Liver (tissue), 9 donors: Measurements from ENCODE around the gene MYRFL. TPM values are rescaled to one million over a fixed set of nuclear protein-coding genes. Genes with fewer than 3 reads are reported as not detected.

Experiments
- DNase-seq: peaks from one replicate; pipeline ENCODE4 v3.0.0-alpha.2; 2017; ENCODE audit warnings: low spot score
- H3K27ac ChIP-seq, 2 donors: one replicate each; pipeline ENCODE4 v1.7.0; 2013; ENCODE audit warnings: inconsistent platforms in 2 of 2, low read length in 2 of 2, control low read depth in 1 of 2, low read depth in 1 of 2, mild to moderate bottlenecking in 1 of 2
- H3K27me3 ChIP-seq, 4 donors: one replicate each; pipeline versions ENCODE4 v1.6.1 to v1.7.0; 2013; ENCODE audit warnings: low read length in 3 of 4, inconsistent platforms in 1 of 4, mild to moderate bottlenecking in 1 of 4, moderate library complexity in 1 of 4; ENCODE audit not compliant: control insufficient read depth in 4 of 4, insufficient read depth in 4 of 4
- H3K36me3 ChIP-seq, 4 donors: one replicate each; pipeline versions ENCODE4 v1.6.1 to v1.7.0; 2013; ENCODE audit warnings: low read length in 3 of 4, mild to moderate bottlenecking in 3 of 4, low read depth in 1 of 4, moderate library complexity in 1 of 4; ENCODE audit not compliant: control insufficient read depth in 4 of 4, insufficient read depth in 3 of 4
- H3K4me1 ChIP-seq, 4 donors: one replicate each; pipeline versions ENCODE4 v1.6.1 to v1.7.0; 2013; ENCODE audit warnings: low read length in 3 of 4, mild to moderate bottlenecking in 3 of 4, moderate library complexity in 1 of 4; ENCODE audit not compliant: control insufficient read depth in 4 of 4, insufficient read depth in 4 of 4
- H3K4me3 ChIP-seq, 3 donors: one replicate each; pipeline versions ENCODE4 v1.6.1 to v1.7.0; 2013; ENCODE audit warnings: low read length in 3 of 3, control low read depth in 1 of 3, low read depth in 1 of 3, mild to moderate bottlenecking in 1 of 3
- H3K9ac ChIP-seq, 2 donors: one replicate each; pipeline ENCODE4 v1.7.0; 2013; ENCODE audit warnings: low read length in 2 of 2, mild to moderate bottlenecking in 2 of 2, moderate library complexity in 2 of 2, control low read depth in 1 of 2, low read depth in 1 of 2
- H3K9me3 ChIP-seq, 4 donors: one replicate each; pipeline versions ENCODE4 v1.6.1 to v1.7.0; 2013; ENCODE audit warnings: low read length in 3 of 4; ENCODE audit not compliant: control insufficient read depth in 4 of 4
- ATF3 ChIP-seq: IDR thresholded peaks from 2 replicates; pipeline ENCODE4 v1.6.1; 2016; ENCODE audit warnings: antibody characterized with exemption
- CTCF ChIP-seq: fragments of 150-350 bp; IDR thresholded peaks from 2 replicates; pipeline ENCODE4 v1.5.1; 2017; ENCODE audit warnings: improper control_type of control experiment, low read depth, low read length; ENCODE audit not compliant: missing input control
- EGR1 ChIP-seq, 2 donors: IDR thresholded peaks; 2 replicates each; pipeline ENCODE4 v1.6.1; 2016 to 2018; ENCODE audit warnings: antibody characterized with exemption in 2 of 2, low read depth in 2 of 2
- FOXA1 ChIP-seq: IDR thresholded peaks from 2 replicates; pipeline ENCODE4 v1.6.1; 2016; ENCODE audit warnings: antibody characterized with exemption
- FOXA2 ChIP-seq: IDR thresholded peaks from 2 replicates; pipeline ENCODE4 v1.6.1; 2016; ENCODE audit warnings: antibody characterized with exemption
- GABPA ChIP-seq, 2 donors: IDR thresholded peaks in 1 of 2; conservative IDR thresholded peaks in 1 of 2; 2 replicates each; pipeline ENCODE4 v1.6.1; 2016; ENCODE audit warnings: antibody characterized with exemption in 2 of 2, mild to moderate bottlenecking in 1 of 2, moderate library complexity in 1 of 2
- HNF4G ChIP-seq: IDR thresholded peaks from 2 replicates; pipeline ENCODE4 v1.6.1; 2016; ENCODE audit warnings: antibody characterized with exemption
- JUND ChIP-seq, 2 donors: IDR thresholded peaks; 2 replicates each; pipeline ENCODE4 v1.6.1; 2016; ENCODE audit warnings: antibody characterized with exemption in 2 of 2
- NR2F2 ChIP-seq: IDR thresholded peaks from 2 replicates; pipeline ENCODE4 v1.6.1; 2016; ENCODE audit warnings: antibody characterized with exemption
- RAD21 ChIP-seq, 2 donors: IDR thresholded peaks; 2 replicates each; pipeline ENCODE4 v1.6.1; 2016; ENCODE audit warnings: antibody characterized with exemption in 2 of 2, mild to moderate bottlenecking in 2 of 2
- REST ChIP-seq: IDR thresholded peaks from 2 replicates; pipeline ENCODE4 v1.6.1; 2016; ENCODE audit warnings: antibody characterized with exemption, mild to moderate bottlenecking
- RXRA ChIP-seq, 2 donors: IDR thresholded peaks; 2 replicates each; pipeline ENCODE4 v1.6.1; 2017 to 2018; ENCODE audit warnings: antibody characterized with exemption in 2 of 2, mild to moderate bottlenecking in 1 of 2
- SP1 ChIP-seq: IDR thresholded peaks from 2 replicates; pipeline ENCODE4 v1.6.1; 2018; ENCODE audit warnings: antibody characterized with exemption, mild to moderate bottlenecking
- TAF1 ChIP-seq: conservative IDR thresholded peaks from 2 replicates; pipeline ENCODE4 v1.6.1; 2016; ENCODE audit warnings: antibody characterized with exemption, mild to moderate bottlenecking
- YY1 ChIP-seq: IDR thresholded peaks from 2 replicates; pipeline ENCODE4 v1.6.1; 2016; ENCODE audit warnings: antibody characterized with exemption, mild to moderate bottlenecking
- ZBTB33 ChIP-seq: IDR thresholded peaks from 2 replicates; pipeline ENCODE4 v1.6.1; 2016; ENCODE audit warnings: antibody characterized with exemption
- WGBS: extraction: QIAGEN DNeasy Blood & Tissue Kit; methylation state at CpG from one replicate; pipeline ENCODE4 v1.1.7; 2013; 5-methylcytosine and 5-hydroxymethylcytosine counted together
- polyA plus RNA-seq, 2 donors: library from polyadenylated mRNA; stranded (reverse) in 1 of 2; unstranded in 1 of 2; fragments of 200-250 nt in 1 of 2; fragments of >200 nt in 1 of 2; fragmentation: Nextera tagmentation in 1 of 2; extraction: Ambion mirVana in 1 of 2; gene quantifications; one replicate each; pipeline versions ENCODE4 v1.2.1 to v1.2.3, GENCODE V29; 2013 to 2015
- total RNA-seq, 2 donors: library from RNA; depleted of rRNA; stranded (reverse); fragments of >200 nt; gene quantifications; one replicate each; pipeline ENCODE4 v1.2.3, GENCODE V29; 2014
- donor health status: healthy.
- donor health status: healthy.
- donor health status: healthy.
- donor health status: healthy.
- donor health status: healthy.

The MYRFL gene
- total and polyA plus RNA-seq, 4 donors = under 0.01 to 0.19 (median 0.10) TPM

GRCh38 chr12:69894800-69895383 lies 69.9 kb downstream of the MYRFL start:
- no peak for TF ChIP-seq CTCF
- no peak for TF ChIP-seq TAF1
- TF ChIP-seq YY1 = no peak
- no peak for TF ChIP-seq JUND (IDR thresholded peaks at IDR 0.05)
- no peak for TF ChIP-seq FOXA2
- TF ChIP-seq RXRA (IDR thresholded peaks at IDR 0.05) = no peak
- TF ChIP-seq HNF4G = no peak
- no peak for TF ChIP-seq NR2F2
- no peak for TF ChIP-seq ZBTB33
- TF ChIP-seq ATF3 = no peak
- TF ChIP-seq RAD21 (IDR thresholded peaks at IDR 0.05) = no peak
- no peak for TF ChIP-seq EGR1 (IDR thresholded peaks at IDR 0.05; ENCODE audit: low read depth in 2 of 2)
- no peak for TF ChIP-seq SP1
- TF ChIP-seq REST = no peak
- Histone ChIP-seq H3K4me1 (no peaks in the 10 kb centered on the region), H3K27me3 (no peaks in the 10 kb centered on the region), H3K4me3 (no peak overlapping the region), H3K36me3 (no peaks in the 10 kb centered on the region), H3K9ac (no peak overlapping the region), H3K9me3 (no peaks in the 10 kb centered on the region), H3K27ac (no peak overlapping the region)
- DNase-seq = no peak
- 96% methylated on average over 4 of the region's 4 CpGs for WGBS

GRCh38 chr12:69896653-69897381 lies 71.8 kb downstream of the MYRFL start:
- peaks cover 0 to 3% (median 1%) of the 10 kb centered on the region in 4 donors for H3K4me1 ChIP-seq
- H3K36me3 ChIP-seq = no peaks in the 10 kb centered on the region
- no peak overlapping the region for H3K4me3 ChIP-seq
- H3K27ac ChIP-seq = no peak overlapping the region
- 89% methylated on average over 4 of the region's 4 CpGs for WGBS
- no peaks in the 10 kb centered on the region for H3K27me3 ChIP-seq
- no peaks in the 10 kb centered on the region for H3K9me3 ChIP-seq
- H3K9ac ChIP-seq = no peak overlapping the region
- no peak for DNase-seq
- TF ChIP-seq ATF3 = no peak
- no peak for TF ChIP-seq SP1
- no peak for TF ChIP-seq FOXA2
- TF ChIP-seq FOXA1 = no peak
- no peak for TF ChIP-seq ZBTB33
- TF ChIP-seq GABPA (IDR thresholded peaks at IDR 0.05 in 1 of 2, conservative IDR thresholded peaks at IDR 0.05 in 1 of 2) = no peak
- no peak for TF ChIP-seq CTCF
- no peak for TF ChIP-seq EGR1 (IDR thresholded peaks at IDR 0.05; ENCODE audit: low read depth in 2 of 2)
- no peak for TF ChIP-seq YY1
- no peak for TF ChIP-seq TAF1
- no peak for TF ChIP-seq RXRA (IDR thresholded peaks at IDR 0.05)
